K562 (cell line): ENCODE data around the gene SERP1.

Experiments used
- CTCF ChIP-seq, 3 experiments: IDR thresholded peaks in 2 of 3; conservative IDR thresholded peaks in 1 of 3; 2 replicates each; pipeline ENCODE4 v1.5.1; 2011 to 2012; ENCODE audit warnings: low read length in 3 of 3, mild to moderate bottlenecking in 3 of 3, control low read depth in 2 of 3, improper control_type of control experiment in 1 of 3, inconsistent platforms in 1 of 3, low read depth in 1 of 3, mixed read lengths in 1 of 3, moderate library complexity in 1 of 3; ENCODE audit not compliant: insufficient read depth in 2 of 3
- E2F4 ChIP-seq: sonication (generic); formaldehyde crosslinking; IDR thresholded peaks from 2 replicates; pipeline ENCODE4 v1.8.0; 2022; ENCODE audit warnings: mild to moderate bottlenecking, low read depth, missing genetic modification reagents
- ILF3 ChIP-seq: fragments of 450-650 bp; IDR thresholded peaks from 2 replicates; pipeline ENCODE4 v1.6.1; 2018; ENCODE audit warnings: antibody characterized with exemption, mild to moderate bottlenecking, moderate library complexity, borderline replicate concordance
- JUNB ChIP-seq: fragments of 450-650 bp; formaldehyde crosslinking; conservative IDR thresholded peaks from 2 replicates; pipeline ENCODE4 v1.4.0; 2020; ENCODE audit warnings: mild to moderate bottlenecking
- POLR2A ChIP-seq: fragments of 450-650 bp; conservative IDR thresholded peaks from 2 replicates; pipeline ENCODE4 v1.6.1; 2016
- RBM14 ChIP-seq: fragments of 200-400 bp; formaldehyde crosslinking; IDR thresholded peaks from 2 replicates; pipeline ENCODE4 v1.6.1; 2018; ENCODE audit warnings: low read depth, mild to moderate bottlenecking, low read length, moderate library complexity, borderline replicate concordance; ENCODE audit not compliant: insufficient read depth
- RERE ChIP-seq: sonication (generic); formaldehyde crosslinking; IDR thresholded peaks from 2 replicates; pipeline ENCODE4 v1.8.0; 2023; ENCODE audit warnings: missing genetic modification reagents, mild to moderate bottlenecking, borderline replicate concordance
- REST ChIP-seq, 2 experiments: fragments of 450-650 bp; formaldehyde crosslinking in 1 of 2; IDR thresholded peaks; 2 replicates each; pipeline versions ENCODE4 v1.4.0 to v1.6.1; 2014 to 2020; ENCODE audit warnings: mild to moderate bottlenecking in 2 of 2, borderline replicate concordance in 1 of 2, low read depth in 1 of 2
- ZNF277 ChIP-seq: fragments of 250-450 bp; sonication (Bioruptor Pico); IDR thresholded peaks from 2 replicates; pipeline ENCODE4 v1.8.0; 2022; ENCODE audit warnings: inconsistent platforms, mild to moderate bottlenecking, moderate library complexity, borderline replicate concordance

- TF ChIP-seq REST (IDR thresholded peaks at IDR 0.05; ENCODE audit: borderline replicate concordance) (no peak), REST (CRISPR knock-in tag; IDR thresholded peaks at IDR 0.05; ENCODE audit: low read depth) (no peak), ILF3 (no peak), RBM14 (no peak), POLR2A (no peak), ZNF277 (CRISPR knock-in tag) (no peak), CTCF (IDR thresholded peaks at IDR 0.05 in 2 of 3, conservative IDR thresholded peaks at IDR 0.05 in 1 of 3; ENCODE audit: insufficient read depth in 2 of 3, low read depth in 1 of 3, low read length in 3 of 3) (no peak), JUNB (CRISPR knock-in tag) (no peak), E2F4 (CRISPR knock-in tag) (no peak), RERE (CRISPR knock-in tag) (no peak)
Observed at GRCh38 chr3:150567328-150567727, 21.0 kb upstream of the SERP1 start.
